ENCODE data around the gene PRCP.

Gene PRCP

DNA sequence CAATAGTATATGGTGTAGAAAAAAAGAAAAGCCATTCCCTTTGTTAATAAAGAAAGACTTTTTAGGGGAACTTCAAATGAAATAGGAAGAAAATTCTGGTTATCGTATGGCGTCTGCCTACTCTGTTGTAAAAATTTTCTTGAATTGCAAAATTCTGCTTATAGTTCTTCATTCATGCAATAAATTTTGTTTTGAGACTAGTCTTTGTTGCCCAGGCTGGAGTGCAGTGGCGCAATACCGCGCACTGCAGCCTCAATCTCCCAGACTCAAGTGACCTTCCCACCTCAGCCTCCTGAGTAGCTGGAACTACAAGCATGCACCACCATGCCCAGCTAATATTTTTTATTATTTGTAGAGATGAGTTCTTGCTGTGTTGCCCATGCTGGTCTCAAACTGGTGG is 7.1 kb upstream of the PRCP start:
- DNase-seq (ENCODE audit: low read depth, low spot score) = no peak

DNA sequence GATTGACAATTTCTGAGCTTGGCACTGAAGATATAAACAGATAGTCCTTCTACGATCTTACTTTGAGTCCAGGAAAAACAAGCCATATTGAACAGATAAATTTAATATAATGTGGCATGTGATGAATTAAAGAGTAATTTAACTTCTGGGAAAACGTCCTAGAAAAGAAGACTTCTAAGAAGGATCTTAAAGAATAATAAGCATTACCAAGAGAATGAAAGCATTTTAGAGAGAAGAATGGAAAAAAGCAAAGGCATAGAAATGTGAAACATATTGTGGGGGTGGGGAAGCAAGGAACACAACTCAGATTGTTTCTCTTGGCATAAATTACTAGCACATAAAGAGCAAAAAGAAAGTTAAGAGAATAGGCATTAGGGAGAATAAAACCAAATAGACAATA is 6.7 kb upstream of the PRCP start:
- no peak for DNase-seq (ENCODE audit: low read depth, low spot score)

DNA sequence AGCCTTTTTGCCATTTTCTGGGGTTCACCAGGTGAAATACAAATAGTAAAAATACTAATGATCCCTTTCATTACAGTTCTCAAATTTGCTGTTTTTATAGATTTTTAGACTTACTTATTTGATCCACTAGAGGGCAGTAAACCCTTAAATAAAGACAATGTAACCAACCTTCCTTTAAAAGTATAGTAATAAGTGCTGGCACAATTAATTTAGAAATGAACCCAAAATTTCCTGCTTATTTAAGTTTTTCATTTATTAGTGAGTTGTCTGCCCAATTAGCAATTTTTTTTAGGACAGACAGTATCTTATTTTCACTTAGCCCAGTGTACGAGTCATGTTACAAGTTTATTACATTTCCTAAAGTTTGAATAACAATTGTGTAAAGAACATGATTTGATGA is 6.0 kb upstream of the PRCP start:
- DNase-seq (ENCODE audit: low read depth, low spot score) = peak; percentile 29

DNA sequence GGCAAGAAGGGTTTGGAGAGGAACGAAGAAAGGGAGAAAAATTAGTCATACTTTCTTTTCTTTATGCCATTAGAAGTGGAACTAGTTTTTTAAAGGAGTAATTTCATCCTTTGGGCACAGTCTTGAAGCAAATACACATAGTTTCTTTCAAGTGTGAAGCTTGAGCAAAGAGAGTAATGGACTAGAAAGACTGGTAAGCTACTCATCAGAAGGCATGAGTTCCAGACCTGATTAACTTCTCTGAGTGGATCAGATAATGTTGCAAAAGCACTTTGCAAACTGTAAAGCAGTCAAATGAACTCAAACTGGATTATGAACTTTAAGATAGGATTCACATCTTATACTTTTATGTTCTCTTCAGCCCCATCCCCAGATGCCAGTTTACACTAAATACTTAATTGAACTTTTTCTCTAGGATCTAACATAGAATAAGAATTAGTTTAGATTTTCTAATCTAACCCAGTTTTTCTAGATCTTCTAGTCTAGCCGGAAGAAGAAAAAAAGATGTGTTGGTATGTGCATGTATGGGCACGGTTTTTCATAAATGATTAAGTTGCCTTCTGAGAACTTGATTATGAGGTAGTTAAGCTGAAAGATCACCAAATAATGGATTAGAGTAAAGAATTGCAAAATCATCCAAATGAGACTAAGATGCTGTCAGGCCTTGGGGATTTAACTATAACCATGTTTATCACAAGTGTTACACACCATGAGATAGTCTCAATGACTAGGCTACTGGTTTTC is 3.8 kb upstream of the PRCP start:
- DNase-seq (ENCODE audit: low read depth, low spot score) = no peak

DNA sequence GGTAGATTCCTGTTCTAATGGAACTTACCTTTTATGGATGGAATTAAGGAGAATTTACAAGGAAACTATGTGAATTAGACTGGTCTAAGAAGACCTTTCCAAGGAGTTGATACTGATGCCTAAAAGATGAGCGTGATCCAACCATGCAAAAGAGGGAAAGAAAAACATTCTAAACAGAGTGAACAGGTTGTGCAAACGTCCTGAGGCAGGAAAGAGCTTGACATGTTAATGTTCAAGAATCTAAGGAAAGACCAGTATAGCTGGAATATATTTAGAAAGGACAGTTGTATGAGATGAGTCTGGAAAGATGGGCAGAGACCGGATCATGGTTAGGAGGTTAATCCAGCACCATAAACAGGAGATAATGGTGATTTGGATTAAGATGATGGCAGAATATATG is 2.6 kb upstream of the PRCP start:
- DNase-seq (ENCODE audit: low read depth, low spot score) = no peak

DNA sequence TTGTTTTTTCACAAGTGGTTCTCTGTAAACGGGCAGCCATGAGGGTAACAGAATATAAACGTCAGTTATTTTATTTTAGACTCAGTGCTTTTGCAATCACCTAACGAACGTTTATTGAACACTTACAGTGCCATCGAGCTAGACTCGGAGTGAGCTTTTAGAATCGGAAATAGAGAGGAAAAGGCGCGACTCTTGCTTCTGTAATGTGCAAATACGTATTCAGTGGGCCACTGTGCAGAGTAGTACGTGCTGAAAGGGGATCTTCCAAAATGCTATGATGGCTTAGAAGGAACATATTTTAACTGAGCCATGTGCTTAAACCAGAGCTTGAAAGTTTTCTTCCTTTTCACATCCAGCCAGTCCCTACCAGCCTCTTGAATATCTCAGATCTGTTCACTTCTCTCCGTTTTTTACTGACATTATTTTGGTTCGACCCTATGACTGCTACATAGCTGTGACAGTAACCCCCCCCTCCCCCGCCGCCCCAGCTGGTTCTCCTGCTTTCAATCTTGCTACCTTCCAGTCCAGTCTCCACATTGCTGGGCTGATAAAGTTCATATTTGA is 1.8 kb upstream of the PRCP start:
- no peak for DNase-seq (ENCODE audit: low read depth, low spot score)

DNA sequence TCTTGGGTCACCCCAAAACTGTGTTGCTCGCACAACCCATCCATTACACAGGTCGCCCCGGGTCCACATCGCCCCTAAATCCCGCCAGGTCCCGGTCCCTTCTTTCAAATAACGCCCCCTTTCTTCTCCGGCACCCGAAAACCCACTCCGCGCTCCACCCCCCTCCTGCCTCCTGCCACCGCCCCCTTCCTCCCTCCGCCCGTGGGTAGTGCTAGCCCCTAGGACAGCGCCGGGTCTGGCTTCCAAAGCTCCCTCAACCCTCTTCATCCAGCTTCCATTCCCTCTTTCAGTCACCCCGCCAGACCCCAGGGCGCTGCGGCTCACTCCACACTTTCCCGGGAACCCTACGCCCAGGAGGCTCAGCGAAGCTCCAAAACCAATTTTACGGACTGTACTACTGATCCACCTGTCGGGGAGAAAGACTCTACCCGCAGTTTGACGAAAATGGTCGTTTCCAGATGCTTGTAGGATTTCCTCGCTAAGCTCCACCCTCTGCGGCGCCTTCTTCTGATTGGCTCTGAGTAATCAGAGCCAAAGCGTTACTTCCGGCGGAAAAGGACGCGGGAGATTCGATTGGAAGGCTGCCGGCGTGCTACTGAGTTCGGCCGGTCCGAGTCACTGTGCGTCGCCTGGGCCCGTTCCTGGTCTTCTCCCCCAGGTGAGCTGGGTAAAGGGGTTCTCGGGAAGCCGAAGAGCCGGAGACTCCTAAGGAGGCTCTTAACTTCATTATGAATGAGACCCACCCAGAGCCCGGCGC is 1.1 kb upstream of the PRCP start, which contains the start of gene DDIAS:
DDIAS (plus strand) TSS at position 572 of the 757 bp plus-strand sequence. CDS start 13,003 bp downstream, outside the sequence.
- peak; percentile 98 for DNase-seq (ENCODE audit: low read depth, low spot score)

DNA sequence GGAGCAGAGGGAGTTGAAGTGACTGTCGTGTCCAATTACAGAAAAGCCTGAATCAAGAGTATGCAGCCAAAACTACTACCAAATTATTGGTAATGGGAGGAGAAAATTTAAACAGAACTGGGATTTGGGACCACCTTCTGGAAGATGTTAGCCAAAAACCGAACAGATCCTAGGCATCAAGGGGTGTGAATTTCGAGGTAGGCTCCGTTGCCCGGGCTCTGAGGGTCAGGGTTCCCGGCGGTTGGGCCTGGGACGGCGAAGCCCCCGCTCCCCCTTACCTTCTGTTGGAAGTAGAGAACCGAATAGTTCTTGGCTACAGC is 313 bp downstream of the PRCP start:
- DNase-seq (ENCODE audit: low read depth, low spot score) = no peak

DNA sequence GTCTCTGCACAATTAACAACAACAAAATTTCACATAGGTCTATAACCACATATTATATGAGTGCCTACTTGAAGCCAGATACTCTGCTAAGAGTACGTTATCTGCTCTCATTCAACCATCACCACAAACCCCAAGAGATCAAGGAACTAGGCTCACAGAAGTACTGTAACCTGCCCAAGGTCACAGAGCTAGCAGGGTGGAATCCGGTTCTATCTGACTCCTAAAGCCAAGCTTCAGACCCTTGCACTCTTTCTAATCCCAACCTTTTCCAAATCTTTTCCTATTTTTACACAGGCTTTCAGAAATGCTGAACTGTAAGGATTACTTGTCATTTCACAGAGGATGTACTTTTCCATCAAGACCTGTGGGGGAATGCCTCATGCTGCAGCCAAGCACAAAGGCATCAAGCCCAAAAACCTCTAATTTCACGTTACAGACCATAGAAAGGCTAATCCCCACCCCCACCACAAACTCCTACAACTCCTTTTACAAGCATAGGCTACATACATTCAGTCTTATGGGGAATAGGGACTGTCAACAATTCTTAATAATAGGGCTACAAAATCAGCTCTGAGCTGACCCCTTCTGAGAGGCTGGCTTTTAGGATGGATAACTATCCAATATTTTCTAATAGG is 927 bp downstream of the PRCP start:
- no peak for DNase-seq (ENCODE audit: low read depth, low spot score)

DNA sequence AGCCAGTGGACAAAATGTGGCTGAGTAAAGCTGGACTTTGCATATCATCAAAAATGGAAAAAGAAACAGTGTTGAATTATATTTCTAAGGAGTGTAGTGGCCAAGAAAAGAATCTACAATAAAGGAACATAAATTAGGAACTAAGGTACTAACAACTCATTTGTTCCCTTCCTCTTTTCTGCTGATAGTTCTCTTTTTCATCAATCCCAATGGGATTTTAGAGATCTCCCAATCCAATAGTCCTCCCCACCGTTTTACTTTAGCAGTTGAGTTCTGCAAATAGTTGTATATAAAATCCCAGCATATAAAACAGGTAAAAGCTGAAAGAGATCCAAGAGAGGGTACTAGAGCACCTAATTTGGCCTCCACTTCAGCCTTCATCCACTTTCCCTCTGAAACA is 2.0 kb downstream of the PRCP start:
- no peak for DNase-seq (ENCODE audit: low read depth, low spot score)

DNA sequence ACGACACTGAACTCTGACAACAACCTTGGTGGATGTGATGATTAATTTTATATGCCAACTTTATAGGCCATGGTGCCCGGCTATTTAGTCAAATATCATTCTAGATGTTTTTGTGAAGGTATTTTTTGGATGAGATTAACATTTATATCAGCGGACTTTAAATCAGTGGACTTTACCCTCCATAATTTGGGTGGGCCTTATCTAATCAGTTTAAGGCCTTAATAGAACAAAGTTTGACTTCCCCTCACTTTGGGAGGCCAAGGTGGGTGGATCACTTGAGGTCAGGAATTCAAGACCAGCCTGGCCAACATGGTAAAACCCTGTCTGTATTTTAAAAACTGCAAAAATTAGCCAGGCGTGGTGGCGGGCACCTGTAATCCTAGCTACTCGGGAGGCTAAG is 4.0 kb downstream of the PRCP start:
- no peak for DNase-seq (ENCODE audit: low read depth, low spot score)

DNA sequence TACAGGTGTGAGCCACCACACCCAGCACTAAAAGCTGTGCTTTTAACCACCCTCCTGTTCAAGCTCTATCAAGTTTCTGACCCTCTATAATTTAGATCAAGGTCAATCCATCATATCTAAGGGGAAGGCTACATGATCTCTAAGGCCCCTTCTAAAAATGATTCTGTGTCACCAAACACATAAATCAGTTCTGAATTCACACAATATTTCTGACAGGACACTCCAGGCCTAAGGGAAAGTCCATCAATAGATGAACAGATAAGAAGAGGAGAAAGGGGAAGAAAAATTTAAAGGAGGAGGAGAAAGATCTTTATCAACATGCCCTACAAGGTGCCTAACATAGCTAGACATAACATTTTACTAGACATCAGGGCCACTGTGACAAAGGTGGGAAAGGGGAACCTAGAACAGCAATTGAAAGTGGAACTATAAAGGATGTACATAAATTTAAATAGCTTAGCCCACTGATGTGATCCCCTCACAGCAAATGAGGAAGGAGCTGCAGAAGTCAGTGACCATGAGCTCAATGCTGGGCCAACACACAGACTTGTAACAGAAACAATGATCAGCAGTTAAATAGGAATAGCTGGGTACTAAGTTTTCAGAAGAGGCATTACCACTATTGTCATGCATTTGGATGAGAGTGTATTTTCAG is 4.7 kb downstream of the PRCP start:
- no peak for DNase-seq (ENCODE audit: low read depth, low spot score)

DNA sequence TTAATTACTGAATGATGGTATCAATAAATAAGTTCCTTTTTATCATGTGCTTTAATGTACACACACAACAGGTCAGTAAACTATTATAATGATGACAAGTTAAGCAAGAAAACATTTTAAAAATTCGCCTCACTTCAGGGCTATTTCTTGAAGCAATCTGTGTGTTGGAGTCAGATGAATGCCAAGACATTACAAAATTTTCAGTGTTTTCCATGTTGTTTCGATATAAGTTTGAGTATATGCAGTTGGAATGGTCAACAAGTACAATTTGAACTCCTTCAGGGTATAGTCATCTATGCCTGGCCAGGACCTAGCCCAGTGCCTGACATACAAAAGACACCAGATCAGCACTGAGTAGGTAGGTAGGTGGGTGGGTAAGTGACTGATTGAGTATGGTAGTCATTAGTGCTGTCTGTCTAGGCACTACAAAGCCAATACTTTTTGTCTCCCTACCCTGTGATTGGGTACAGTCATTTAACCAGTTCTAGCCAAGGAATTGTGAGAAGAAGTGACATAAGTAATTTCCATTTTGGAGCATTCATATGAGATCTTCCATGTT is 7.5 kb downstream of the PRCP start:
- DNase-seq (ENCODE audit: low read depth, low spot score) = no peak

DNA sequence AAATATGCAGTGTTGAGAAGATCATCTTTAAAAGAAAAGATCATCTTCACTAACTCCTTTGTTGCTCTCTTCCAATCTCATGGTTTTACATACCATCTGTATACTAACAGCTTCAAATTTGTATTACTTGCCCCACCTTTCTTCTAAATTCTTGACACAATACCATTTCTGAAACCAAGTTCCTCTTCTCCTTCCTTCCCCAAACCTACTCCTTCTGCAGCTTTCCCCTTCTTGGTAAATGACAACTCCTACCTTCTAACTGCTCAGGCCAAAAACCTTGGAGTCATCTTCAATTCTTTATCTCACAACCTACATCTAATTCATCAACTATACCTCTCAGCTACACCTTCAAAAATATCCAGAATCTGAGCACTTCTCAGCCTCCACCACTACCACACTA is 9.3 kb downstream of the PRCP start:
- DNase-seq (ENCODE audit: low read depth, low spot score) = no peak

DNA sequence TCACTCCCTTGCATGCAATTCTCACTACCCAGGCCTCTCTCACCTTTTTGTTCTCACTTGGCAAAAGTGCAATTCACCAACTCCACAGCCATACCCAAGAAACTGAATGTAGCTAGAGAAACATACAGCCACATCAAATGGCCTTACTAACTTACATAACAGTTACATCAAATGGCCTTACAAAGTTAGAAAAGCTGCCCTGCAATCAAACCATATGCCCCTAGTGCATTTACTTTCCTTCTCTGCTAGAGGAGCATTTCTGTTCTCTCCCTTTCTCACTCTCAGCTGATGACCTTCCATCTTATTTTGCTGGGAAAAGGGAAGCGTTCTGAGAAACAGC is 10.3 kb downstream of the PRCP start:
- DNase-seq (ENCODE audit: low read depth, low spot score) = no peak

DNA sequence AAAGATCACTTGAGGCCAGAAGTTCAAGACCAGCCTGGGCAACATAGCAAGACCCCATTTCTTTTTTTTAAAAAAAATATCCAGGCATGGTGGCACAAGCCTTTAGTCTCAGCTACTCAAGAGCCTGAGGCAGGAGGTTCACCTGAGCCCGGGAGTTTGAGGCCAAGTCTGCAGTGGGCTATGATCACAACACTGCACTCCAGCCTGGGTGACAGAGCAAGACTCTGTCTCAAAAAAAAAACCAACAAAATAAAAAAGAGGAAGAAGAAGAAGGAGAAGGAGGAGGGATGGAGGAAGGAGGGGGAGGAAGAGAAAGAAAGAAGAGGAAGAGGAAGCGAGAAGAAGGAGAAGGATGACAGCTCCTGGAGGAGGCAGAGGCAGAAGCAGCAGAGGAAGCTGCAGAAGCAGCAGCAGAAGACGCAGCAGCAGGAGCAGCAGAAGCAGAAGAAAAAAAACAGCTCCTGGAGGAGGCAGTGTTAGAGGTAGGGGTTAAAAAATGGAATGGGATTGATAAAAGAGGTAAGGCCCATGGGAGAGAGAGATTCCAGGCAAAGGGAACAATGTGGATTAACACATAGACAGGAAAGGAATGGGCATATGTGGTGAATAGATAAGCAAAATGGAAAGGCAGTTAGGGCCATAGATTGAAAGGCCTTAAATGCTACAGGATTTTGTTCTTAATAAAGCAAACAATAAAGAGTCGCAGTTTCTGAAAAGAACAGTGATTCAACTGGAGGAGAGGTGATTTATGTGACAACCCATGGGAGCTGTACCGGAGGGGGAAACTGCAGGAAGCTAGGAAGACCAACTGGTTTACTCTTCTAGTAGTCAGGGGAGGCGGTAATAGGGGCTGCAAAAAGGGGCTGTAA is 10.9 kb downstream of the PRCP start:
- DNase-seq (ENCODE audit: low read depth, low spot score) = no peak

DNA sequence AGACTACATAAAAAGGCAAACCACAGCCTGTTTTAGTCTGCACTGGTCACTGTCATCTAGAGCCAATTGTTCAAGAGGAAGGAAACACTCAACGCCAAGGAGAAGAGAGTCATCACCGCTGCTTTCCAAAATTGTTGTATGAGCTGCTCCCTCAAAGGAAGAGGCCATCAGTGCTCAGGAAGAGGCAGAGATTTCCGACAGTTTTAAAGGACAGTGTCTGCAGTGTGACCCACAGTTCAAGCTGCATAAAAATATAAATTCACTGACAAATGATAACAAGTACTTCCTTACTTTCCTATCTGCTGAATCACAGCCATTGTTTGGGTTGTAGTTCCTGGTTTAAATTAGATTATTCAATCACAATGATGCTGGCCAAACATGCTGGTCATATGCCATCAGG is 16.4 kb downstream of the PRCP start:
- DNase-seq (ENCODE audit: low read depth, low spot score) = no peak

DNA sequence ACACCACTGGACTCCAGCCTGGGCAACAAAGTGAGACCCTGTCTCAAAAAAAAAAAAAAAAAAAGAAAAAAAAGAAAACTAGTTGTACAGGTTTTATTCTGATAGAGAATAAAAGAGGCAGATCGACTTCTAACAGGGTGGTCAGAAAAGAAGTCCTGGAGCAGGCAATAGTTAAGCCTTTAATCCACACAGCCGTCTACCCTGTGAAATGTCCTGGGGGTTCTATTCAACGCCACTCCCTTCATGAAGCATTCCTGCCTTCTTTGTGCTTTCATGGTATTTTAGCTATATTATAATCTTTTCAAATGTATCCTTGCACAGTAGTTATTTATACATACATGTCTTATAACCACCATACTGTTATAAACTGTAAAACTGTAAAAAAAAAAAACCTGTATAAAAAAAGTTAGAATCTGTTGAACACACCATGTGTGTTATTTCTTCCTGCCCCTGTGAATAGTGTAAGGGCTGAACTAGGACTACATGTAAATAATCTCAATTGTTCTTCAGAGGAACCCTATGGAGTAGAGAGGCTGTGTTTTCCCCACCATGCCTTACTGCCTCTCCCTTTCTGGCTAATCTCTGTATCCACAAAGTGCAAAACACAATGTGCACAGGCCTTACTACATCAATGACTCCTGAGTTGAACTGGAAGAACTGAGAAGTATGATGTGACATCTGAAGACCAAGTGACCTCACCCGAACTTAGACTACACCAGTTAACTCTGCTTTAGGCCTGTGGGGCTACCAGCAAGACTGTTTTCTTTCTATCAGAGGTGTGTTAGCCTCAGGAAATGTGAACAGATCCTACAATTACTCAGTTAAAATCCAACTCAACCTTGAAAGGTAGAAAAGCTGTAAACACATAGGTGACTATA is 25.3 kb downstream of the PRCP start:
- DNase-seq (ENCODE audit: low read depth, low spot score) = no peak

DNA sequence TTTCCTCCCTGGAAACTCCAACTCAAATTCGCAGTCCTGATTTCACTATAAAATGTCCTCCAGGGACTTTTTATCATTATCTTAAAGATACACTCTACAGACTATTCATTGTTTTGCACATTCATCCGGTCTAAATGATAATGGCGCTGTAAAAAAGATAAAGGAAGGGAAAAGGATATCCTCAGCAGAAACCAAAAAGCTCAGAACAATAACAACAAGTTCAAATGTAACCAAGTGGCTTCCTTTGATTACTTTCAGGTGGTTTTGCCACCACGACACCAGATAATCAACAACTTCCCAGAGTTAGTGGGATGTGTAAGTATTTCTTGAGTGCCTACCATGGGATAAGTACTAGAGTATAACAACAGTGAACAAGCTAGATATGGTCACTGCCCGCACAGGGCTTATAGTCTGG is 26.3 kb downstream of the PRCP start:
- DNase-seq (ENCODE audit: low read depth, low spot score) = no peak
